Limb (tissue), 2 donors: ENCODE measurements around the gene AKT3.
"Not testable (repeated sequence)": the region's sequence is repeated elsewhere in the genome, so short reads cannot be mapped to it uniquely, and the experiment has no call there.

Experiments
- DNase-seq, 2 donors: peaks; one replicate each; pipeline ENCODE4 v3.0.0-alpha.2; 2016; ENCODE audit errors: extremely low spot score in 2 of 2

The AKT3 gene

GRCh38 chr1:243842161-243842560 is 7.9 kb downstream of the AKT3 start:
- DNase-seq, result no peak

- no peak for DNase-seq
Observed at GRCh38 chr1:243841507-243841906, 8.5 kb downstream of the AKT3 start.

GRCh38 chr1:243837907-243838535 is 12.0 kb downstream of the AKT3 start:
- no peak for DNase-seq

GRCh38 chr1:243834130-243834529 is 15.9 kb downstream of the AKT3 start:
- no peak for DNase-seq

- no peak for DNase-seq
Observed at GRCh38 chr1:243831463-243831862, 18.6 kb downstream of the AKT3 start.

- no peak for DNase-seq
Observed at GRCh38 chr1:243827206-243827605, 22.8 kb downstream of the AKT3 start.

GRCh38 chr1:243824907-243825306 is 25.1 kb downstream of the AKT3 start:
- not testable (repeated sequence) for DNase-seq

GRCh38 chr1:243821177-243821680 is 28.8 kb downstream of the AKT3 start:
- no peak for DNase-seq

- no peak for DNase-seq
Observed at GRCh38 chr1:243819438-243819839, 30.6 kb downstream of the AKT3 start.

GRCh38 chr1:243818978-243819377 is 31.1 kb downstream of the AKT3 start:
- no peak for DNase-seq

GRCh38 chr1:243814718-243815117 is 35.3 kb downstream of the AKT3 start:
- no peak for DNase-seq

GRCh38 chr1:243807346-243807745 is 42.7 kb downstream of the AKT3 start:
- not testable (repeated sequence) for DNase-seq

GRCh38 chr1:243806310-243806709 is 43.7 kb downstream of the AKT3 start:
- DNase-seq, result no peak

GRCh38 chr1:243802736-243803135 is 47.3 kb downstream of the AKT3 start:
- no peak for DNase-seq

- no peak for DNase-seq
Observed at GRCh38 chr1:243801378-243801777, 48.7 kb downstream of the AKT3 start.

GRCh38 chr1:243799908-243800307 is 50.1 kb downstream of the AKT3 start:
- DNase-seq, result no peak

GRCh38 chr1:243798726-243799125 is 51.3 kb downstream of the AKT3 start:
- no peak for DNase-seq

GRCh38 chr1:243796016-243796415 is 54.0 kb downstream of the AKT3 start:
- DNase-seq, result no peak

- no peak for DNase-seq
Observed at GRCh38 chr1:243793298-243793697, 56.7 kb downstream of the AKT3 start.

- DNase-seq, result no peak
Observed at GRCh38 chr1:243792891-243793290, 57.2 kb downstream of the AKT3 start.

GRCh38 chr1:243792401-243792800 is 57.6 kb downstream of the AKT3 start:
- no peak for DNase-seq

- DNase-seq, result no peak
Observed at GRCh38 chr1:243791586-243792267, 58.3 kb downstream of the AKT3 start.

- no peak for DNase-seq
Observed at GRCh38 chr1:243790404-243790803, 59.6 kb downstream of the AKT3 start.
